Measurements from ENCODE around the gene PANX2.

The PANX2 gene

DNA sequence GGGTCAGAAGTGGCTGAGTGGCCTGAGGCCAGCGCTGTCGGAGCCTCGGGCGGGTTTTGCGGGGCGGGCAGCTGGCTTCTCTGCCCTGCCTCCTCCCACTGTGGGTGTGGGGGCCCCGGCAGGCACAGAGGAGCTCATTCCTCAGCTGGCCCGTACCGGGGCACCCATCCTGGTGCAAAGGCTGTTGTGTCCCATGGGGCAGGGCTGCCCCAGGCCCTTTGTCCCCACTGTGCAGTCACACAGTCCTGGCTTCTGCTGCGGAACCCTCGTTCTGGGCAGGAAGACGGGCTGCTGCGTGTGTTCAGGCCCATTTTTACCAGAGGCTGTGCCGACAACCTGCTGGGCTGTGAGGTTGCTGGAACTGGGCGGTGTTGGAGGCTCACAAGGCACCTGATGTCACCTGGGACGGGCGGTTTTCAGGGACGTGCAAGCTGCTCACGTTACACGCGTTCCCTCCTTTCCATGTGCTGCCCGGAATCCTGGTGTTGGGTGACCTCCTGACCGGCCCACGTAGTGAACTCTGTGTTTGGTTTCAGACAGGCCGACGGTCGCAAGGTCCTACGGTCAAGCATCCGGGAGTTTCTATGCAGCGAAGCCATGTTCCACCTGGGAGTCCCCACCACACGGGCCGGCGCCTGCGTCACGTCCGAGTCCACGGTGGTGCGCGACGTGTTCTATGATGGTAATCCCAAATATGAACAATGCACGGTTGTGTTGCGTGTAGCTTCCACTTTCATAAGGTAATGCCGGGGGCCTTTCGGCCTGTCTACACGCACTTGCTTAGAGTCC lies 35.4 kb downstream of the PANX2 start:
- H3K4me3 ChIP-seq (ENCODE audit: low read depth, low read length): no peak overlapping the region
- POLR2A ChIA-PET: no interaction called here
- TF ChIP-seq, protein P1, sequence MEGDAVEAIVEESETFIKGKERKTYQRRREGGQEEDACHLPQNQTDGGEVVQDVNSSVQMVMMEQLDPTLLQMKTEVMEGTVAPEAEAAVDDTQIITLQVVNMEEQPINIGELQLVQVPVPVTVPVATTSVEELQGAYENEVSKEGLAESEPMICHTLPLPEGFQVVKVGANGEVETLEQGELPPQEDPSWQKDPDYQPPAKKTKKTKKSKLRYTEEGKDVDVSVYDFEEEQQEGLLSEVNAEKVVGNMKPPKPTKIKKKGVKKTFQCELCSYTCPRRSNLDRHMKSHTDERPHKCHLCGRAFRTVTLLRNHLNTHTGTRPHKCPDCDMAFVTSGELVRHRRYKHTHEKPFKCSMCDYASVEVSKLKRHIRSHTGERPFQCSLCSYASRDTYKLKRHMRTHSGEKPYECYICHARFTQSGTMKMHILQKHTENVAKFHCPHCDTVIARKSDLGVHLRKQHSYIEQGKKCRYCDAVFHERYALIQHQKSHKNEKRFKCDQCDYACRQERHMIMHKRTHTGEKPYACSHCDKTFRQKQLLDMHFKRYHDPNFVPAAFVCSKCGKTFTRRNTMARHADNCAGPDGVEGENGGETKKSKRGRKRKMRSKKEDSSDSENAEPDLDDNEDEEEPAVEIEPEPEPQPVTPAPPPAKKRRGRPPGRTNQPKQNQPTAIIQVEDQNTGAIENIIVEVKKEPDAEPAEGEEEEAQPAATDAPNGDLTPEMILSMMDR (IDR thresholded peaks at IDR 0.05; ENCODE audit: insufficient read depth, low read length, missing control alignments): no peak
- no peak for DNase-seq (ENCODE audit: low read depth, low spot score)
- CTCF ChIA-PET: interaction anchor here (0.6 to 3.8 kb wide), 11 partner anchors 10 to 276 kb away, joined by 3 to 22 read pairs (median 5); no protein-coding TSS in a partner anchor

DNA sequence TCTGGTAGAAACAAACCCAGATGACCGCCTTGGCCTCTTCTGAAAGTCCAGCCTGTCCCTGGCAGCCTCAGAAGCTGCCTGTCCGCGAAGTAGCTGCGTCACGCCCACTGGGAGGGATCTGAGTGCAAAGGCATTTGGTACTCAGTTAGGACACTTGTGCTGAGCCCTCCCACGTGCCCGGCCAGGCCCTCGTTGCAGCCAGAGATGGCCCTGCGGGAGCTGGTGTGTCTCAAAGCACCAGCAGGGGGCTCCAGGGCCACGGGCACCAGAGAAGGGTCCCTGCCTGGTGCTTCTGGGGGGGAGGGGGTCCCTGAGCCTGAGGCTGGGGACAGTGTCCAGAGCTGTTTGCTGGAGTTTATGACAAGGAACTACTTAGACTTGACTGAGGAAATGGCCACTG lies 36.1 kb downstream of the PANX2 start:
- ChIA-PET POLR2A (no interaction called here), CTCF (interaction anchor here (0.6 to 3.8 kb wide), 12 partner anchors 9 to 277 kb away, joined by 3 to 22 read pairs (median 4); no protein-coding TSS in a partner anchor)
- DNase-seq (ENCODE audit: low read depth, low spot score): no peak
- TF ChIP-seq, protein P1 (IDR thresholded peaks at IDR 0.05; ENCODE audit: insufficient read depth, low read length, missing control alignments): peak; percentile 53
- no peak overlapping the region for H3K4me3 ChIP-seq (ENCODE audit: low read depth, low read length)

DNA sequence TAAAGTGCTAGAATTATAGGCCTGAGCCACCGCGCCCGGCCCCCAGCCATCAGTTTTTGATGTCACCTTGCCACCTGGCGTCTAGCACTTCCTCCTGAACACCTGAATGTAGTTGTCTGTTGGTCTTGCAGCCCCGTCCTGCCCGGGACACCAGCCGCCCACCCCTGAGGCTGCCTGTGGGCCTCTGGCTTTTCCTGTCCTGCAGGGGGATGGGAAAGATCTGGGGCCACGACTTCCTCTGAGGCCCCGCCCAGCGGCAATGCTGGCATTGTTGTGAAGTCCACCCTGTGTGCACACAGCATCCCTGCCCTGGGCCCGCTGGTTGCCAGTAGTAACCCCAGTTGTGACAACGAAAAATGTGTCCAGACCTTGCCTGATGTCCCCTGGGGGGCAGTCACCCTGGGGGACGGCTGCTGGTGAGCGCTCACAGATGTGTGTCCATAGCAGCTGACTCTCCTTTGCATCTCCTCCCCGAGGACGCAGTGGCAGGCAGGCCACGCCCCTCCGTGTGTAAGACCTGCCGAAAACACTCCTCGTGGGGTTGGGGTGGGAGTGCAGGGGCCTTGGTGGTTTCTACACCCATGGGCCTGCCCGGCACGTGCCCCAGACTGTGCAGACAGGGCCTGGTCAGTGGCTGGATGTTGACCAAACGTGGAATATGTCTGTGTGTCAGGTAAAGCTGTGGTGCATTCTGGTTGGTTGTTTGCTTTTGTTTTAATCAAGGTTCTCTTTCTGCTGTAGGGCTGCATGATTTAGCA lies 37.0 kb downstream of the PANX2 start:
- ChIA-PET CTCF (interaction anchor here (0.7 to 3.8 kb wide), 12 partner anchors 8 to 277 kb away, joined by 3 to 24 read pairs (median 4); no protein-coding TSS in a partner anchor), POLR2A (no interaction called here)

DNA sequence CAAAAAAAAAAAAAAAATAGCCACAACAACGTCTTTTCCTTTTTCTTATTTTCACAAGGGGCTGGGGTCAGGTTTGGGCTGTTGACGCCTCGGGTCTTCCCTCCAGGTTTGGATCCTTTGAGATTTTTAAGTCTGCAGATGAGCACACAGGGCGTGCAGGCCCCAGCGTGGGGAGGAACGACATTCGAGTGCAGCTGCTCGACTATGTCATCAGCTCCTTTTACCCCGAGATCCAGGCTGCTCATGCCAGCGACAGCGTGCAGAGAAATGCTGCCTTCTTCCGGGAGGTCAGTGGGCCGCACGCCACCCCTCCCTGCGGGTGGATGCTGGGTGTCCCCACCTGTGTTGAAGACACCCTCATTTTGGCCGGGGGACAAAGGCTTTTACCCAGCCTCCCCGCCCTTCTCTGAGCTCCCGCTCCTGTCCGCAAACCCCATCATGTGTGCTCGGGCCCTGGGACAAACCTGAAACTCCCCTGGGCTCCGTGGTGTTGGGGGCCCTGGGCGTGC lies 38.0 kb downstream of the PANX2 start:
- CTCF ChIA-PET: interaction anchor here (0.6 to 3.8 kb wide), 15 partner anchors 7 to 278 kb away, joined by 3 to 24 read pairs (median 4); no protein-coding TSS in a partner anchor
- no peak overlapping the region for H3K4me3 ChIP-seq (ENCODE audit: low read depth, low read length)
- TF ChIP-seq, protein P1 (IDR thresholded peaks at IDR 0.05; ENCODE audit: insufficient read depth, low read length, missing control alignments): no peak
- POLR2A ChIA-PET: no interaction called here
- no peak for DNase-seq (ENCODE audit: low read depth, low spot score)

More for the DNA sequence above, 37.0 kb downstream of the PANX2 start:
- H3K4me3 ChIP-seq (ENCODE audit: low read depth, low read length): no peak overlapping the region
- TF ChIP-seq, protein P1 (IDR thresholded peaks at IDR 0.05; ENCODE audit: insufficient read depth, low read length, missing control alignments): no peak
- no peak for DNase-seq (ENCODE audit: low read depth, low spot score)

DNA sequence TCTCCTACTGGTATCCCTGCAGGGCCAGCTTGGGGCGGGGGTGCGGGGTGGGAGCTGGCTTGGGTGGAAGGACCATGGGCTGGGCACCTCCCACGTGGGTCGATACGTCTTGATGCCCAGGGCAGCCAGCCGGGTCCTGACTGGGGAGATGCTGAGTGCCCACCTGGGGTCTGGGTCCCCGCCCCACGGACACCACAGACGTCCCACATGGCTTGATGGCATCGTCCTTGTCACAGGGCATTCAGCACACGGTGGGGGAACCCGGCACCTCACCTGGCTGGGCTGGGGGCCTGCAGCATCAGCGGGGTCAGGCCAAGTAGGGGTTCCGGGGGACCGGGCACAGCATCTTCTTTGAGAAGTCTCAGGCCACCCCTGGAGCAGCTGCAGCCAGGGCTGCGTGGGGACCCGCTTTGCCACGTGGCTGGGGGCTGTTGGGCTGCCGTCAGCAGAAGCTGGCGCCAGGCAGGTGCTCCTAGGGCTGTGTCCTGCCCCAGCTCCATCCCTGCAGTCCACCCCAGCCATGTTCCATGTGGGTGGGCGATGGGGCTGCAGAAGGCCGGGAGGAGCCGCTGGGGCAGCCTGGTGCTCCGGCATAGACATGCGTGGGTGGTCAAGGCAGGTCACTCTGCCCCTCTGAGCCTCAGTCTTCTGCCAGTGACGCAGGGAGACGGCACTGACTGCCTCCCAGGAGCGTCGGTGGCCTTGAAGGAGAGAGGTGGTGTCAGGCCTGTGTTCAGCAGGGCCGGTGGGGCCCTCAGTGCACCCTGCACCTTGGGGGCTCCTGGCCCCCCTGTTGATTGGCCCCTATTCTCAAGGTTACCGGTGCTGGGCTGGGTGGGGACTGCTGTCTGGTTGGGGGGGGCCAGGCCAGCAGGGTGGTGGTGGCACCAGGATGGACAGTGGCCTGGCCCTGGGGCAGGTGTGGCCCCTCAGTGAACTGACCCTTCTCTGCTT lies 38.7 kb downstream of the PANX2 start:
- H3K4me3 ChIP-seq (ENCODE audit: low read depth, low read length): no peak overlapping the region
- CTCF ChIA-PET: interaction anchor here (0.6 to 3.8 kb wide), 11 partner anchors 9 to 278 kb away, joined by 3 to 24 read pairs (median 4); no protein-coding TSS in a partner anchor
- TF ChIP-seq, protein P1 (IDR thresholded peaks at IDR 0.05; ENCODE audit: insufficient read depth, low read length, missing control alignments): no peak
- POLR2A ChIA-PET: no interaction called here
- no peak for DNase-seq (ENCODE audit: low read depth, low spot score)

Data from AG04449 (cell line).